Ishikawa (cell line): ENCODE data around the gene PDE4D.

ENCODE experiments used
- CEBPB ChIP-seq: IDR thresholded peaks from 2 replicates; pipeline ENCODE4 v1.6.1; 2012
- CREB1 ChIP-seq: IDR thresholded peaks from 2 replicates; pipeline ENCODE4 v1.6.1; 2012; ENCODE audit warnings: low read depth
- EGR1 ChIP-seq: IDR thresholded peaks from 2 replicates; pipeline ENCODE4 v1.6.1; 2012
- RAD21 ChIP-seq: IDR thresholded peaks from 2 replicates; pipeline ENCODE4 v1.6.1; 2012; ENCODE audit warnings: low read depth
- REST ChIP-seq: IDR thresholded peaks from 2 replicates; pipeline ENCODE4 v1.6.1; 2012; ENCODE audit warnings: low read depth, mild to moderate bottlenecking
- TAF1 ChIP-seq: IDR thresholded peaks from 2 replicates; pipeline ENCODE4 v1.6.1; 2012; ENCODE audit warnings: low read depth, mild to moderate bottlenecking

DNA sequence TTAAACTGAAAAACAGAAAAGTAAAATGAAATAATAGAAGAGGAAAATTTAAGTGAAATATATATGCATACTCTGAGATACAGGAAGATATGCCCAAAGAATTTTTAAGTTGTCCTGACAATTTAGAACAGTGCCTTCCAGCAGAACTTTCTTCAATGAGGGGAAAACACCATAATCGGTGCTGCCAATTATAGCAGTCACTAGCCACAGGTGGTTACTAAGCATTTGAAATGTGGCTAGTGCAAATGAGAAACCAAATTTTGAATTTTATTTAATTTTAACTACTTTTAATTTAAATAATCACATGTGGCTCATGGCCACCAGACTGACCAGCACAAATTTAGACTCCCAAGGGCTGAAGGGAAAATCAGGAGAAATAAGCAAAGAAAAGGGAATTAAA is 900.1 kb downstream of the PDE4D start:
- TF ChIP-seq REST (no peak), CREB1 (no peak), EGR1 (no peak), TAF1 (no peak), RAD21 (no peak), CEBPB (no peak)
